Hepatocyte (in vitro differentiated cells): Measurements from ENCODE around the gene OLFM2.

ENCODE experiments used
- EZH2phosphoT487 ChIP-seq: fragments of 200-600 bp; sonication (generic); IDR thresholded peaks from one replicate; pipeline ENCODE4 v1.6.1; 2018; ENCODE audit warnings: antibody characterized with exemption, mild to moderate bottlenecking, low read depth, moderate library complexity; ENCODE audit not compliant: unreplicated experiment, severe bottlenecking
- TF ChIP-seq, protein P1 (sequence below): fragments of 200-600 bp; sonication (generic); IDR thresholded peaks from 2 replicates; pipeline ENCODE4 v1.5.1; 2016; ENCODE audit warnings: antibody characterized with exemption, mild to moderate bottlenecking; ENCODE audit not compliant: poor library complexity

DNA sequence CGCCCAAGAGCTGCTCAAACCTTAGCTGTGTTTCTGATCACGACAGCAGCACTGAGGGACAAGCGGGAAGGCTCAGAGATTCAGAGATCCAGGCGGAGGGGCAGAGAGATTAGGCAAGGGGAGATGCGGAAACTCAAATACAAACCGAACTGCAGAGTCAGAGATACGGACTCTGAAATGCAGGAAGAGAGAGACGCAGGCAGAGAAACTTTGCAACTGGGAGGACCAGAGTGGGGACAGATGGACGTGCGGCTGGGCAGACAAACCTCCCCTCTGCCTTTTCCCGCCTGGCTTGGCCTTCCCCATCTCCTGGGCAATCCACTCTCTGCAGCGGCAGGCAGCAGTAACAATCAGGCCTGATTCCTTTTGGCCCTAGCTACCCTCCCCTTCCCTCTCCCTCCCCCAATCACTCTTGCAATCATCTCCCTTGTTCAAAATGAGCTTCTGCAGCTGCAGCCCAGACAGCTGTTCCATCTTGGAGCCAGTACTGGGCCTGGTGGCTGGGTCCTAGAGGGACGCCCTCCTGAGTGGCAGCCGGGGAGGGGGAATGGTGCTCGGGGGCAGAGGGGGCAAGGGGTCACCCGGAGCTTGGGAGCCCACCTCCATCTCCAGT is 29.7 kb downstream of the OLFM2 start:
- TF ChIP-seq EZH2phosphoT487 = no peak
- TF ChIP-seq, protein P1, sequence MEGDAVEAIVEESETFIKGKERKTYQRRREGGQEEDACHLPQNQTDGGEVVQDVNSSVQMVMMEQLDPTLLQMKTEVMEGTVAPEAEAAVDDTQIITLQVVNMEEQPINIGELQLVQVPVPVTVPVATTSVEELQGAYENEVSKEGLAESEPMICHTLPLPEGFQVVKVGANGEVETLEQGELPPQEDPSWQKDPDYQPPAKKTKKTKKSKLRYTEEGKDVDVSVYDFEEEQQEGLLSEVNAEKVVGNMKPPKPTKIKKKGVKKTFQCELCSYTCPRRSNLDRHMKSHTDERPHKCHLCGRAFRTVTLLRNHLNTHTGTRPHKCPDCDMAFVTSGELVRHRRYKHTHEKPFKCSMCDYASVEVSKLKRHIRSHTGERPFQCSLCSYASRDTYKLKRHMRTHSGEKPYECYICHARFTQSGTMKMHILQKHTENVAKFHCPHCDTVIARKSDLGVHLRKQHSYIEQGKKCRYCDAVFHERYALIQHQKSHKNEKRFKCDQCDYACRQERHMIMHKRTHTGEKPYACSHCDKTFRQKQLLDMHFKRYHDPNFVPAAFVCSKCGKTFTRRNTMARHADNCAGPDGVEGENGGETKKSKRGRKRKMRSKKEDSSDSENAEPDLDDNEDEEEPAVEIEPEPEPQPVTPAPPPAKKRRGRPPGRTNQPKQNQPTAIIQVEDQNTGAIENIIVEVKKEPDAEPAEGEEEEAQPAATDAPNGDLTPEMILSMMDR = no peak
